GM12892 (cell line): ENCODE data around the gene KRTAP4-9.
"Not testable (repeated sequence)": the region's sequence is repeated elsewhere in the genome, so short reads cannot be mapped to it uniquely, and the experiment has no call there.

Experiments
- DNase-seq: peaks from one replicate; pipeline ENCODE4 v3.0.0; 2011; ENCODE audit not compliant: insufficient read length
- FAIRE-seq: peaks from 2 replicates; lab custom pipeline; 2011; peaks lifted over from hg19 to GRCh38; lab: Jason Lieb, UNC
- POLR2A ChIP-seq: IDR thresholded peaks from 2 replicates; pipeline ENCODE4 v1.6.1; 2011; ENCODE audit warnings: low read depth, low read length, control low read depth
- POLR2AphosphoS5 ChIP-seq: IDR thresholded peaks from 2 replicates; pipeline ENCODE4 v1.6.1; 2011; ENCODE audit warnings: low read depth, low read length, control low read depth
- TAF1 ChIP-seq: IDR thresholded peaks from 2 replicates; pipeline ENCODE4 v1.6.1; 2011; ENCODE audit warnings: low read depth, mild to moderate bottlenecking, control low read depth, low read length, borderline replicate concordance

KRTAP4-9 gene

DNA sequence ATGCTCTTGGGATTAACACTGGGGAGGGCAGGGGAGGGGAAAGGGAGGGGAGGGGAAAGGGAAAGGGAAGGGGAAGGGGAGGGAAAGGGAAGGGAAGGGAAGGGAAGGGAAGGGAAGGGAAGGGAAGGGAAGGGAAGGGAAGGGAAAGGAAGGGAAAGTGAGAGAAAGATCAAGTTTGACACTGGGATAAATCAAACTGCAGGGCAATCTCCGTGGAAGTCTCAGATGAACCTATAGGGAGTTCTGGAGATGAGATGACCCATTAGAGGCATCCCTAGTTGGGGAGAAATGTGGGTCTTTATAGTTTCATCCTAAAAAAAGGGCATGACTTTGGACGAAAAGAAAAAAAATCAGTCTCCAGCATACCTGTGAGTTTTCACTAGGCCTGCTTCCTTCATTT lies 16.6 kb downstream of the KRTAP4-9 start:
- FAIRE-seq = no peak

DNA sequence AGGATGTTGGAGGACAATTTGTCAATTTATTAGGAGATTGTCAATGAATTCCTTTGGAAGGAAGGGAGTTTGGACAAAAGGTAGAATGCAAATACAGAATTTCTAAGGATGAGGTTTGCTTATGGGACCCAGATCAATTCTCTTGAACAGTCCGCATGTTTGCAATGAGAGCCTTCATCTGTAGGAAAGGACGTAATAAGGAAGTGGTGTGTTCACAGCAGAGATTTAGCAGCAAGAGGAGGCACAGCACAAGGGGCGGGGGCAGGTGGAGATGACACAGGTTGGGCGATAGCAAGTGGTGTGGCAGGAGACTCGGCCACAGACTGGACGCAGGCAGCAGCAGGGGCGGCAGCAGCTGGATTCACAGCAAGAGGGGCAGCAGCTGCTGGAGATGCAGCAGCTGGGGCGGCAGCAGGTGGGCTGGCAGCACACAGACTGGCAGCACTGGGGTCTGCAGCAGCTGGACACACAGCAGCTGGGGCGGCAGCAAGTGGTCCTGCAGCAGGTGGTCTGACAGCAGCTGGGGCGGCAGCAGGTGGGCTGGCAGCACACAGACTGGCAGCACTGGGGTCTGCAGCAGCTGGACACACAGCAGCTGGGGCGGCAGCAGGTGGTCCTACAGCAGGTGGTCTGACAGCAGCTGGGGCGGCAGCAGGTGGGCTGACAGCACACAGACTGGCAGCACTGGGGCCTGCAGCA lies 18.3 kb downstream of the KRTAP4-9 start:
- DNase-seq, FAIRE-seq: not testable (repeated sequence)

More for the DNA sequence above, 16.6 kb downstream of the KRTAP4-9 start:
- DNase-seq = no peak
- no peak for TF ChIP-seq POLR2A
- no peak for TF ChIP-seq TAF1
- TF ChIP-seq POLR2AphosphoS5 = no peak

DNA sequence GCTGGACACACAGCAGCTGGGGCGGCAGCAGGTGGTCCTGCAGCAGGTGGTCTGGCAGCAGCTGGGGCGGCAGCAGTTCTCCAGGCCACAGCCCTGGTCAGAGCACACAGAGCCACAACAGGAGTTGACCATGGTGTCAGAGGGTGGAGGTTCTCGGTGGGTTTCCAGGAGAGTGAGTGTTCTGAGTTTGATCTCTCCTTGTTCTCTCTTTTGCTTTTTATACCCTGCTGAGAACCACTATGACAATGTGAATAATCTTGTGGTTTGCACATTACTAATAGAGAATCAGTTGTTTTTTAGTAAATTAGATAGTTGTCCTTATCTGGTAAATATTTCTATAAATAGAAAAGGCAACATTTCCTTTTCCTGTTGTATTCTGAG lies 18.8 kb downstream of the KRTAP4-9 start, which contains the start of gene KRTAP4-12:
Gene KRTAP4-12 (minus strand): TSS at position 192 of the 381 bp plus-strand sequence. CDS start 60 bp downstream, at position 132.
- FAIRE-seq, DNase-seq: not testable (repeated sequence)

DNA sequence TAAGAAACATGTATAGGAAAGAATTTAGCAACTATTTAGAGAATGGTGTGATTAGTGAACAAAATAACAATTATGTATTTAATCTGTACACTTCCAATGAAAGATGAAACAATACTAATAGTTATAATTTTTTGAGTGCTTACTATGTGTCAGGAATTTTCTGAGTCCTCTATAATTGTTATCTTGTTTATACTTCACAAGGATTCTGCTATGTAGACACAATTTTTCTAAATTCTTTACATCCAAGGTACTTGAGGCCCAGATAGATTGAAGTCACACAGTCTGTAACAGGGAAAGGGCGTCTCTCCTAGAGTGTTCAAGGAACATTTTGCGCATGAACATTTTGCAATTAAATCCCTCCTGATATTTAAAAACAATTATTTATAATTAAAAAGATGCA lies 19.9 kb downstream of the KRTAP4-9 start:
- DNase-seq (no peak), FAIRE-seq (no peak)
- TF ChIP-seq POLR2A = no peak
- no peak for TF ChIP-seq TAF1
- no peak for TF ChIP-seq POLR2AphosphoS5

DNA sequence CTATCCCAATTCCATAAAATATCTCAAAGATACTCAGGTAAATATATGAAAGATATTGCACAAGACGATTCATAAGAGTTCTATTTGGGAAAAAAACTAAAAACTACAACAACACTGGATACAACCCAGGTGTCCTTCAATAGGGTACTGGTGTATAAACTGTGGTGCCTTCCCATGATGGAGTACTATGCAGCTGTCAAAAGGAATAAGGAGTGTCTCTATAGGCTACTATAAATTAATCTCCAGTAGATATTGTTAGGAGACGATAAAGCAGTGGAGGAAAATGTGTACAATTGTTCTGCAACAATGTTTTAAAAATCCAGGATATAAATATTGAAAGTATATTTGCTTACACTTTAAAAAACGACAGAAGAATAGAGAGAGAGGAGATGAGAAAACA lies 21.2 kb downstream of the KRTAP4-9 start:
- no peak for FAIRE-seq
- DNase-seq = no peak
- TF ChIP-seq POLR2A (no peak), TAF1 (no peak), POLR2AphosphoS5 (no peak)

DNA sequence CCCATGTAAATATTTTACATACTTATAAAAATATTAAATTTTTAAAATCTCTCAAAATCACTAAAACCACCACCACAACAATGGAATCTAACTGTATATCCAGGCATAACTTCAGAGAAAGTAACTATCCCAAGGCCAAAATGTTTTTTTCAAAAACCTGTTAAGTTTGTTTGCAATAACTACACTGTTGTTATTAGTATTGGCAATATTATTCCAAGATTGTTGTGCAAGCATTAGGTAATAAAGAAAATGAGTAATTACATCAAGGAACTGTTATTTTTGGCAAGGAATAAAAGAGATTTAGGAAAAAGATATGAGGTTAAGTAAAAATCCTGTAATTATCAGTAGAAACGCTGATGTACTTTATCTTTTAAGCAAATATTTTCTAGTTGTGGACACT lies 22.2 kb downstream of the KRTAP4-9 start:
- DNase-seq = no peak
- TF ChIP-seq TAF1 = no peak
- no peak for TF ChIP-seq POLR2AphosphoS5
- TF ChIP-seq POLR2A = no peak
- FAIRE-seq = no peak

DNA sequence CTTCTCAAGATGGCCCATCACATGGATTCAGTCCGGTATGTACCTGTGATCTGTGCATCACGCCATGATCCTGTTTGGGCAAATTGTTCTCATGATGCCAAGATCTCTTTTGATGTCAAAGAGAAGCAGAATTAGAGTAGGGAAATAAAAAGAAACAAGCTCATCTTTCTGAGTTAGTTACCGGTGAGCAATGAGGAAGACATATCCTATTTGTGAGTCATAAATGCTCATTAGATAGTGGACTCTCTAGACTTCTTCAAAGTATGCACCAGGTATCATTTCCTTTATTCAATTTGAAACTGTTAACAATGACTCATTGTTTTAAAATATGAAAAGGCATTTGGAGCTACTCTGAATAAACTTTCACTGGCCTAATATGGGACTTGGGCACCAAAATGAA lies 26.8 kb downstream of the KRTAP4-9 start:
- DNase-seq (no peak), FAIRE-seq (no peak)
- TF ChIP-seq TAF1 = no peak
- TF ChIP-seq POLR2A = no peak
- TF ChIP-seq POLR2AphosphoS5 = no peak

DNA sequence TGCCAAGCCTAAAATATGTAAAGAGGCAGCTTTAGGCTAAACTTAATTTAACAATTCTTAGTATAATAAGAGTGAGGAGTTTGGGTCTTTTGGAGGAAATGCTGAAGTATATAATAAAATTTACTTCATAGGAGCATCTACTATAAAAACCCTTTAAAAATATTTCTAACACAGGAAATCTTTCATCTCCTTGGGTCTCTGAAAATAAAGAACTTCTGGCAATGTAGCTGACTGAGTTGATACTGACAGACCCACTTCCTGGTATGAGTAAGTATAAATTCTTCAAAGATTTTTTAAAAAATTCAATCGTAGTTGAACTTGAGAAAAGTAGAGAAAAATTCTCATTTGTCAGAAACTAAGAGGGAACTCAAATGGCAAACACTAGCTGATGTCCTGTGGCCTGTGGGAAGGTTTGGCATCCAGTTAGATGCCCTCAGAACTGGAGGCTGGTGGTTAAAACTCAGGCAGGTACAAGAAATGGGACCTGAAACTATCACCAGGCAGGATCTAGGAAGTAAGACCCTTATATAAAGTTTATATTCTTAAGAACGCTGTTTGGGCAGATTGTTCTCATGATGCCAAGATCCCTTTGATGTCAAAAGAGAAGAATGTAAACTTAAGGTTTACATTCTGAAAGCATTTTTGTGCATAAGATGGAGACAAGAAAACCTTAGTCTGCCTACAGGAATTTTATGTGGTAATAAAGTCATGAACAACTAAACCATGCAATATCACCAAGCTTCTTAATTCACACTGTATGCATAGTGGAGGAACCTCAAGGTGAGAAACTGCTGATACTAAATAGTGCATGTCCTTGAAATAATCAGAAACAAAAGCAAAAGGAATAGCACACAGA lies 28.9 kb downstream of the KRTAP4-9 start:
- DNase-seq (no peak), FAIRE-seq (no peak)
- TF ChIP-seq TAF1 (no peak), POLR2AphosphoS5 (no peak), POLR2A (no peak)

DNA sequence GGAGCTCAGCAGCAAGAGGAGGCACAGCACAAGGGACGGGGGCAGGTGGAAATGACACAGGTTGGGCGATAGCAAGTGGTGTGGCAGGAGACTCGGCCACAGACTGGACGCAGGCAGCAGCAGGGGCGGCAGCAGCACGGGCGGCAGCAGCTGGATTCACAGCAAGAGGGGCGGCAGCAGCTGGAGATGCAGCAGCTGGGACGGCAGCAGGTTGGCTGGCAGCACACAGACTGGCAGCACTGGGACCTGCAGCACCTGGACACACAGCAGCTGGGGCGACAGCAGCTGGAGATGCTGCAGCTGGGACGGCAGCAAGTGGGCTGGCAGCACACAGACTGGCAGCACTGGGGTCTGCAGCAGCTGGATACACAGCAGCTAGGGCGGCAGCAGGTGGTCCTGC lies 34.7 kb downstream of the KRTAP4-9 start:
- FAIRE-seq, DNase-seq: not testable (repeated sequence)

DNA sequence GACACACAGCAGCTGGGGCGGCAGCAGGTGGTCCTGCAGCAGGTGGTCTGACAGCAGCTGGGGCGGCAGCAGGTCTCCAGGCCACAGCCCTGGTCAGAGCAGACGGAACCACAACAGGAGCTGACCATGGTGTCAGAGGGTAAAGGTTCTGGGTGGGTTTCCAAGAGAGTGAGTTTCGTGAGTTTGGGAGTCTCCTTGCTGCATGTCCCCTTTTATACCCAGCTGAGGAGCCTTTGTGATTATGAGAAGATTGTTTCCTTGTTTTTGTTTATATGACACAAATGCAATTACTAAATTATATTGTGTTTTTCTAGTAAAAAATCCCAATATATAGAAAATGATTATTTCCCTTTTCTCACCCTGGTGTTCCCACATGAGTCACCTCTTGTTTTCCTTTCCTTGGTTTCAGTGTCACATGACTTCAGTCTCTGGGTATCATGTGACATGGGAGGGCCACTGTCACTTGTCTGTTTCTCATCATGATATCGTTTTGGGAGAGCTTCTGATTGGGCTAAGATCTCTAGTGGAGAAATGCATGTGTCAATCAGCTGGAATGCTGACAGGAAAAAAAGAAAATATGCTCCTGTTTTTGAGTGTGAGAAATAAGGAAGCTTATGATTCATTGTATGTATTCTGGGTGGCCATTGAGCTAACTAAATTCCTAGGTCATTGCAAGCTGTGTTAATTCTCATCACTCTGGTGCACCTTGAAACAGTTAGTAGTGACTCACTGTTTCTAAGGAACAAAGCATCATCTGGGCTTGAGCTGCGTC lies 35.4 kb downstream of the KRTAP4-9 start, which contains the start of gene KRTAP4-6:
Gene KRTAP4-6 (minus strand): TSS at position 185 of the 772 bp plus-strand sequence. CDS start 57 bp downstream, at position 128.
- TF ChIP-seq TAF1 = no peak
- no peak for TF ChIP-seq POLR2A
- TF ChIP-seq POLR2AphosphoS5 = no peak
- no peak for FAIRE-seq
- no peak for DNase-seq

DNA sequence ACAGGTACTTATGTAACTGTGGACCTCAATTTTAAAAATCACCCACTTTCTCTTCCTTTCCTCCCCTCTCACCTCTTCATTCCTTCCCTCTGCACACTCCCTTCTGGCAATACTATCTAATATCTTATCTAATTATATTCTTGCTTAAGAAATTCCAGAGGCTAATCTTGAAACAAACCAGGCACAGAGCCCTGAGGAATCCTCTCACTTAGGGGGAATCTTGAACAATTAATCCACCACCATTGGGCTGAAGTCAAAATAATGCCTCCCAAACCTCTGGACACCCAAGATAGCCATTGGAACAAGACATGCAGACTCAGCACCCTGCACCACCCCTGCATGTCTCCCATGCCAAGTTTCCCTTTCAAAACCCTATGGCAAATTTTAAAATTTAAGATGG lies 36.2 kb downstream of the KRTAP4-9 start:
- TF ChIP-seq POLR2A (no peak), TAF1 (no peak), POLR2AphosphoS5 (no peak)
- no peak for DNase-seq
- no peak for FAIRE-seq

DNA sequence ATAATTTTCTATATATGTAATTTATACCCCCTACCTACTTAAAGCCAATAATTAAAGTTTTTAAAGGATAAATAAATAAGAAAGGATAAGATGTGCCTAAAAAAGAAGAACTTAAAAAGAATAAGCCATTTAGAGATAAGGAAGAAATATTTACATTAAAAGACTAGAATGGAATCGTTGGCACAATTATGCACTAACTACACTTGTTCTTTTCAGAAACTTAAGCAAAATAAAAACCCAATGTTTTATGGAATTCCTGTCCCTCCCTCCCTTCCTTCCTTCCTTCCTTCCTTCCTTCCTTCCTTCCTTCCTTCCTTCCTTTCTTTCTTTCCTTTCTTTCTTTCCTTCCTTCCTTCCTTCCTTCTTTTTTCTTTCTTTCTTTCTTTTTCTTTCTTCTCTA lies 39.7 kb downstream of the KRTAP4-9 start:
- TF ChIP-seq POLR2AphosphoS5 (no peak), TAF1 (no peak), POLR2A (no peak)
- DNase-seq = no peak
- FAIRE-seq = no peak
